HepG2 (cell line): Measurements from ENCODE around the gene GAB3. TPM values are rescaled to one million over a fixed set of nuclear protein-coding genes. Genes with fewer than 3 reads are reported as not detected.

Experiments
- ATAC-seq: fragments of 200-7000 bp; cut with Tn5 transposase; 3 replicates; pipeline ENCODE4 v1.9.1; 2020; ENCODE audit warnings: mild to moderate bottlenecking, moderate library complexity
- BruUV-seq: library from RNA; stranded (reverse); fragments of 400-500 nt; replicated peaks from 2 replicates; lab custom pipeline; 2021; lab: Mats Ljungman, UMichigan
- CTCF ChIA-PET: fragments of 300-600 bp; formaldehyde crosslinking; extraction: SDS; loops from one replicate; lab custom pipeline; 2021; ENCODE audit warnings: low total read pairs, inconsistent platforms, low intra/inter-chr PET ratio; lab: Yijun Ruan, JAX
- POLR2A ChIA-PET: fragments of 350-600 bp; sonication (Branson Sonifier 250); formaldehyde crosslinking; loops from one replicate; lab custom pipeline; 2020; ENCODE audit warnings: antibody characterized with exemption, inconsistent platforms; lab: Yijun Ruan, JAX
- DNase-seq: peaks from one replicate; pipeline ENCODE4 v3.0.0-alpha.2; 2015; ENCODE audit warnings: low spot score
- FAIRE-seq: peaks from 3 replicates; lab custom pipeline; 2011; peaks lifted over from hg19 to GRCh38; lab: Jason Lieb, UNC
- H2AFZ ChIP-seq: one replicate; pipeline ENCODE4 v1.6.1; 2011; ENCODE audit warnings: low read length, inconsistent platforms
- H3K27ac ChIP-seq: fragments of 300-600 bp; 3 replicates; pipeline ENCODE4 v1.8.0; 2011; ENCODE audit warnings: mixed run types, mild to moderate bottlenecking, mixed read lengths, low read length, inconsistent platforms; ENCODE audit not compliant: insufficient read depth; ENCODE audit errors: extremely low read length
- H3K27me3 ChIP-seq, 2 experiments: fragments of 200-600 bp in 1 of 2; 2 replicates in 1 of 2; 3 replicates in 1 of 2; pipeline versions ENCODE4 v1.6.0 to v1.8.0; 2011; ENCODE audit warnings: low read length in 2 of 2, mild to moderate bottlenecking in 2 of 2, moderate library complexity in 2 of 2, inconsistent platforms in 1 of 2; ENCODE audit not compliant: insufficient read depth in 2 of 2, control insufficient read depth in 1 of 2
- H3K36me3 ChIP-seq, 2 experiments: fragments of 200-600 bp in 1 of 2; replicated peaks in 1 of 2; 2 replicates in 1 of 2; 3 replicates in 1 of 2; pipeline versions ENCODE4 v1.5.1 to v1.8.0; 2011; ENCODE audit warnings: low read length in 2 of 2, inconsistent platforms in 1 of 2; ENCODE audit not compliant: insufficient read depth in 2 of 2, control insufficient read depth in 1 of 2
- H3K4me1 ChIP-seq: 2 replicates; pipeline ENCODE4 v1.5.1; 2012; ENCODE audit warnings: low read length, inconsistent platforms; ENCODE audit not compliant: insufficient read depth
- H3K4me2 ChIP-seq: 2 replicates; pipeline ENCODE4 v1.6.0; 2011; ENCODE audit warnings: low read depth, low read length, inconsistent platforms
- H3K4me3 ChIP-seq, 3 experiments: fragments of 200-600 bp in 1 of 3; sonication (generic), shearing (Covaris generic) in 1 of 3; replicated peaks in 1 of 3; 2 replicates each; pipeline ENCODE4 v1.5.1; 2011 to 2016; ENCODE audit warnings: low read length in 3 of 3, inconsistent platforms in 2 of 3, low read depth in 2 of 3, mild to moderate bottlenecking in 2 of 3, control low read depth in 1 of 3, mixed read lengths in 1 of 3; ENCODE audit not compliant: insufficient read depth in 1 of 3
- H3K79me2 ChIP-seq: one replicate; pipeline ENCODE4 v1.6.1; 2011; ENCODE audit warnings: low read length, inconsistent platforms; ENCODE audit not compliant: insufficient read depth
- H3K9ac ChIP-seq: 2 replicates; pipeline ENCODE4 v1.6.0; 2011; ENCODE audit warnings: mild to moderate bottlenecking, low read depth, low read length, inconsistent platforms; ENCODE audit not compliant: insufficient read depth
- H3K9me3 ChIP-seq: 2 replicates; pipeline ENCODE4 v1.5.1; 2012; ENCODE audit warnings: mild to moderate bottlenecking, low read length
- H4K20me1 ChIP-seq: 2 replicates; pipeline ENCODE4 v1.6.0; 2011; ENCODE audit warnings: inconsistent platforms, mild to moderate bottlenecking, low read length, moderate library complexity; ENCODE audit not compliant: insufficient read depth
- BHLHE40 ChIP-seq: IDR thresholded peaks from 2 replicates; pipeline ENCODE4 v1.6.1; 2011; ENCODE audit warnings: low read length, improper control_type of control experiment
- BRD4 ChIP-seq: sonication (generic); formaldehyde crosslinking; IDR thresholded peaks from 2 replicates; pipeline ENCODE4 v1.4.0; 2020; ENCODE audit warnings: missing genetic modification reagents
- DNMT1 ChIP-seq: sonication (generic); formaldehyde crosslinking; IDR thresholded peaks from 2 replicates; pipeline ENCODE4 v1.5.1; 2020; ENCODE audit warnings: mild to moderate bottlenecking, missing genetic modification reagents
- HNF1A ChIP-seq, 2 experiments: sonication (generic) in 1 of 2; formaldehyde crosslinking in 1 of 2; IDR thresholded peaks; 2 replicates each; pipeline versions ENCODE4 v1.4.0 to v1.6.1; 2016 to 2020; ENCODE audit warnings: borderline replicate concordance in 1 of 2, low read depth in 1 of 2, mild to moderate bottlenecking in 1 of 2, missing genetic modification reagents in 1 of 2
- HNRNPLL ChIP-seq: fragments of 200-400 bp; formaldehyde crosslinking; IDR thresholded peaks from 2 replicates; pipeline ENCODE4 v1.6.1; 2017; ENCODE audit warnings: mild to moderate bottlenecking, low read depth, low read length; ENCODE audit not compliant: poor library complexity, severe bottlenecking
- NKX3-1 ChIP-seq: sonication (generic); formaldehyde crosslinking; IDR thresholded peaks from 2 replicates; pipeline ENCODE4 v1.5.0; 2020; ENCODE audit warnings: missing genetic modification reagents
- WIZ ChIP-seq: sonication (generic); formaldehyde crosslinking; IDR thresholded peaks from 2 replicates; pipeline ENCODE4 v1.5.1; 2020; ENCODE audit warnings: mild to moderate bottlenecking, missing genetic modification reagents
- ZNF292 ChIP-seq: sonication (generic); formaldehyde crosslinking; IDR thresholded peaks from 2 replicates; pipeline ENCODE4 v1.8.1; 2022; ENCODE audit warnings: mild to moderate bottlenecking, low read depth, missing genetic modification reagents, borderline replicate concordance
- ZNF343 ChIP-seq: sonication (generic); formaldehyde crosslinking; IDR thresholded peaks from 2 replicates; pipeline ENCODE4 v1.4.0; 2020; ENCODE audit warnings: mild to moderate bottlenecking, missing genetic modification reagents
- ZNF512 ChIP-seq: sonication (generic); formaldehyde crosslinking; IDR thresholded peaks from 2 replicates; pipeline ENCODE4 v1.4.0; 2020; ENCODE audit warnings: mild to moderate bottlenecking, missing genetic modification reagents
- ZNF558 ChIP-seq: sonication (generic); formaldehyde crosslinking; IDR thresholded peaks from 2 replicates; pipeline ENCODE4 v1.9.0; 2022; ENCODE audit warnings: mild to moderate bottlenecking, missing genetic modification reagents, borderline replicate concordance
- WGBS: methylation state at CpG from one replicate; pipeline ENCODE4 v1.1.6; 2017; ENCODE audit warnings: low lambda C conversion rate; 5-methylcytosine and 5-hydroxymethylcytosine counted together
- in situ Hi-C: cut with HindIII; loops from 2 replicates; pipeline ENCODE4 v1.10.0; 2017; ENCODE audit warnings: low pct_unique_long_range_greater_than_20kb; ENCODE audit not compliant: extremely low pct_ligation_motif_present
- intact Hi-C: fragments of 100-400 bp; cut with micrococcal nuclease; formaldehyde crosslinking; loops from one replicate; pipeline ENCODE4 v1.10.0; 2022; ENCODE audit not compliant: unreplicated experiment
- polyA plus RNA-seq, 8 experiments: library from polyadenylated mRNA; depleted of rRNA in 3 of 8; stranded (reverse) in 7 of 8; unstranded in 1 of 8; fragments of >200 nt; fragmentation: Illumina TruSeq in 4 of 8; extraction: Trizol in 4 of 8; gene quantifications; 2 replicates each; pipeline versions ENCODE4 v1.2.1 to v1.2.3, GENCODE V29; 2011 to 2016; ENCODE audit warnings: low read depth in 4 of 8, missing spikeins in 1 of 8, mixed read lengths in 1 of 8; ENCODE audit not compliant: insufficient read depth in 1 of 8
- total RNA-seq, 5 experiments: library from RNA; depleted of rRNA; stranded (reverse); fragments of >200 nt; fragmentation: Illumina TruSeq; extraction: Trizol; gene quantifications; 2 replicates each; pipeline ENCODE4 v1.2.3, GENCODE V29; 2016; ENCODE audit warnings: low read depth in 1 of 5
- TF ChIP-seq, protein P1 (sequence below): sonication (generic); formaldehyde crosslinking; IDR thresholded peaks from 2 replicates; pipeline ENCODE4 v1.5.1; 2020; ENCODE audit warnings: mild to moderate bottlenecking, missing genetic modification reagents, moderate library complexity
- TF ChIP-seq, protein P2 (sequence below): sonication (generic); formaldehyde crosslinking; IDR thresholded peaks from 2 replicates; pipeline ENCODE4 v1.5.0; 2020; ENCODE audit warnings: missing genetic modification reagents
- TF ChIP-seq, protein P3 (sequence below): sonication (generic); formaldehyde crosslinking; IDR thresholded peaks from 2 replicates; pipeline ENCODE4 v1.4.0; 2020; ENCODE audit warnings: missing genetic modification reagents

GAB3 gene
- total and polyA plus RNA-seq, 2 of the 13 experiments (the other 11 are each of a cell fraction or from before 2014, with no cell fraction given): not detected

GRCh38 chrX:154742613-154743012, 8.3 kb downstream of the GAB3 start (continued):
- TF ChIP-seq, protein P1, sequence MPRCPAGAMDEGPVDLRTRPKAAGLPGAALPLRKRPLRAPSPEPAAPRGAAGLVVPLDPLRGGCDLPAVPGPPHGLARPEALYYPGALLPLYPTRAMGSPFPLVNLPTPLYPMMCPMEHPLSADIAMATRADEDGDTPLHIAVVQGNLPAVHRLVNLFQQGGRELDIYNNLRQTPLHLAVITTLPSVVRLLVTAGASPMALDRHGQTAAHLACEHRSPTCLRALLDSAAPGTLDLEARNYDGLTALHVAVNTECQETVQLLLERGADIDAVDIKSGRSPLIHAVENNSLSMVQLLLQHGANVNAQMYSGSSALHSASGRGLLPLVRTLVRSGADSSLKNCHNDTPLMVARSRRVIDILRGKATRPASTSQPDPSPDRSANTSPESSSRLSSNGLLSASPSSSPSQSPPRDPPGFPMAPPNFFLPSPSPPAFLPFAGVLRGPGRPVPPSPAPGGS: no peak
- no peak for TF ChIP-seq NKX3-1 (CRISPR knock-in tag)

DNA sequence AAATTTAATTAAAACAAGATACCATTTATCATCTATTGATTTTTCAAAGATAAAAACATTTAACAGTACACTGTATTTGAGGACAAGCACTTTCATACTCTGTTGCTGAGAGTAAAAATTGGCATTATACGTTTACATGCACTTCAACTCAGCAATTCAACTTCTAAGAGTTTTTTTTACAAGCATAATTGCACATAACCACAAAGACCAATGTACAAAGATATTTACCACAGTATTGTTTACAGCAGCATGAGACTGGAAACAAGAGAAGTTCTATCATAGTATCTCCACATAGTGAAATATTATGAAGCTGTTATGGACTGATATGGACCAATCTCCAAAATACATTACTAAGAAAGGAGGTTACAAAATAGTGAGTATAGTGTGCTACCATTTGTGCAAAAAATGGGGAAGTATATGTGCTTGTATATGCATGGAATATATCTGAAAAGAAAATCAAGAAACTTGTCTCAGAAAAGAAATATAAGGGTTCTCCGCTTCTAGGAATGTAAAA, 10.9 kb downstream of the GAB3 start:
- CTCF ChIA-PET: no interaction called here
- POLR2A ChIA-PET: no interaction called here
- Histone ChIP-seq H3K79me2 (no peaks in the 10 kb centered on the region), H3K9me3 (no peaks in the 10 kb centered on the region), H3K4me3 (no peak overlapping the region), H3K36me3 (no peaks in the 10 kb centered on the region), H3K27ac (no peak overlapping the region), H3K4me2 (no peak overlapping the region), H3K27me3 (no peaks in the 10 kb centered on the region; a peak in 1 of 5 replicates), H3K9ac (no peak overlapping the region), H4K20me1 (no peaks in the 10 kb centered on the region), H3K4me1 (no peaks in the 10 kb centered on the region), H2AFZ (no peak overlapping the region)
- ATAC-seq (no peak), FAIRE-seq (no peak), DNase-seq (no peak)
- in situ Hi-C loops: no loop called here
- 3% methylated on average over 2 of the region's 2 CpGs for WGBS
- intact Hi-C loops: no loop called here
- no TSS peak for BruUV-seq
- no peak for TF ChIP-seq ZNF292 (CRISPR knock-in tag)
- TF ChIP-seq HNF1A (IDR thresholded peaks at IDR 0.05; ENCODE audit: low read depth): no peak
- TF ChIP-seq HNF1A (CRISPR knock-in tag; IDR thresholded peaks at IDR 0.05; ENCODE audit: borderline replicate concordance): no peak
- TF ChIP-seq ZNF558: no peak
- no peak for TF ChIP-seq ZNF343 (CRISPR knock-in tag)
- TF ChIP-seq, protein P2, sequence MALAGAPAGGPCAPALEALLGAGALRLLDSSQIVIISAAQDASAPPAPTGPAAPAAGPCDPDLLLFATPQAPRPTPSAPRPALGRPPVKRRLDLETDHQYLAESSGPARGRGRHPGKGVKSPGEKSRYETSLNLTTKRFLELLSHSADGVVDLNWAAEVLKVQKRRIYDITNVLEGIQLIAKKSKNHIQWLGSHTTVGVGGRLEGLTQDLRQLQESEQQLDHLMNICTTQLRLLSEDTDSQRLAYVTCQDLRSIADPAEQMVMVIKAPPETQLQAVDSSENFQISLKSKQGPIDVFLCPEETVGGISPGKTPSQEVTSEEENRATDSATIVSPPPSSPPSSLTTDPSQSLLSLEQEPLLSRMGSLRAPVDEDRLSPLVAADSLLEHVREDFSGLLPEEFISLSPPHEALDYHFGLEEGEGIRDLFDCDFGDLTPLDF (CRISPR knock-in tag): no peak
- no peak for TF ChIP-seq BRD4
- TF ChIP-seq, protein P3, sequence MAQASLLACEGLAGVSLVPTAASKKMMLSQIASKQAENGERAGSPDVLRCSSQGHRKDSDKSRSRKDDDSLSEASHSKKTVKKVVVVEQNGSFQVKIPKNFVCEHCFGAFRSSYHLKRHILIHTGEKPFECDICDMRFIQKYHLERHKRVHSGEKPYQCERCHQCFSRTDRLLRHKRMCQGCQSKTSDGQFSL: no peak
- no peak for TF ChIP-seq HNRNPLL
- TF ChIP-seq BHLHE40: no peak
- no peak for TF ChIP-seq WIZ (CRISPR knock-in tag)
- TF ChIP-seq ZNF512 (CRISPR knock-in tag): no peak
- TF ChIP-seq DNMT1 (CRISPR knock-in tag): no peak
